ENCODE results near the gene HAAO. TPM values are rescaled to one million over a fixed set of nuclear protein-coding genes. Genes with fewer than 3 reads are reported as not detected.

The HAAO gene
- total and polyA plus RNA-seq, 7 donors: 0.78 to 4.9 (median 0.93) TPM

DNA sequence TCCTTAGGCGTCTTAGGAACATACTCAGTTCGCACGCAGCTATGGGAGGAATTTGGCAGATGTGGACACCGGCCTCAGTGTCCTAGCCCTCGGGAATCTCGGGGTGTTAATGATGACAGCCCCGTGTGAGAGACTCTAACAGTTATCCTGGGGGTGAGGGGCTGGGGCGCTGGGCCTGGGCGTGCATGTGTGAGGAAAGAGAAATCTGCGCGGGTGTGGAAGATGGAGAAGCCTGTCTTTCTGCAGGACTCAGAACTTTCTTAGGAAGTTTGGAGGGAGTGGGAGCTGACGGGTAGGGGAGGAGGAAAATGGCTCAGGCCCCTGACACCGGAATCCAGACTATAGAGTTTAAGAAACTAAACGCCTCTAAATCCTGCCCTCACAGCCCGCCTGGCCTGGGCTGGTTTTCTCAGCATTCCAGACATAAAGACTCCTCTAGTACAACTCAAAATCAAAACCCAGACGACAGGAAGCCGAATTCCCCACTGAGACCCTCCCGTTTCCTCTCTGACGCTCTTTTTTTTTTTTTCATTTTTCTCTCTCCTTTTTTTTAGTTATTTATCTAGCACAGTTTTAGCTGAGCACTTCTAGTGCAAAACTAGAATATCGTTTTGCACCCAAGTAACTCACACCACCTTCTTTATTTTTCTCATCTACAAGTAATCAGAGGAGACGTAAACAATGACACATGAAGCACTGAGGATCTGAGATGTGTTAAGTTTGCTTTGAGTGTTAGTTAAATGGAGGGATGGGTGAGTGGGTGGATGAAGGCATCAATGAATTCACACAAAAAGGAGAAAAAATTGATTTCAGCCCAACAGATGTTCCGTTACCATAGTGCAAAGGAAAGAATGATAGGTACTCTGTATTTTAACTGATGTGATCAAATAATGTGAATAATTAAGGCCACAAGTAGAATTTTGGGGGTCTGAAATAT is 1.2 kb upstream of the HAAO start:
- intact Hi-C loops (cut with DNase I): no loop called here
- peak overlapping the region; percentile 74 for H3K4me3 ChIP-seq
- H3K4me1 ChIP-seq: no peaks in the 10 kb centered on the region
- 40 to 45% (median 40%) methylated on average over 22 of the region's 22 CpGs for WGBS, 3 donors
- peaks cover 0 to 18% (median 0%) of the 10 kb centered on the region in 3 donors for H3K27me3 ChIP-seq (ENCODE audit: insufficient read depth in 3 of 3, low read length in 2 of 3)
- TF ChIP-seq, protein P1, sequence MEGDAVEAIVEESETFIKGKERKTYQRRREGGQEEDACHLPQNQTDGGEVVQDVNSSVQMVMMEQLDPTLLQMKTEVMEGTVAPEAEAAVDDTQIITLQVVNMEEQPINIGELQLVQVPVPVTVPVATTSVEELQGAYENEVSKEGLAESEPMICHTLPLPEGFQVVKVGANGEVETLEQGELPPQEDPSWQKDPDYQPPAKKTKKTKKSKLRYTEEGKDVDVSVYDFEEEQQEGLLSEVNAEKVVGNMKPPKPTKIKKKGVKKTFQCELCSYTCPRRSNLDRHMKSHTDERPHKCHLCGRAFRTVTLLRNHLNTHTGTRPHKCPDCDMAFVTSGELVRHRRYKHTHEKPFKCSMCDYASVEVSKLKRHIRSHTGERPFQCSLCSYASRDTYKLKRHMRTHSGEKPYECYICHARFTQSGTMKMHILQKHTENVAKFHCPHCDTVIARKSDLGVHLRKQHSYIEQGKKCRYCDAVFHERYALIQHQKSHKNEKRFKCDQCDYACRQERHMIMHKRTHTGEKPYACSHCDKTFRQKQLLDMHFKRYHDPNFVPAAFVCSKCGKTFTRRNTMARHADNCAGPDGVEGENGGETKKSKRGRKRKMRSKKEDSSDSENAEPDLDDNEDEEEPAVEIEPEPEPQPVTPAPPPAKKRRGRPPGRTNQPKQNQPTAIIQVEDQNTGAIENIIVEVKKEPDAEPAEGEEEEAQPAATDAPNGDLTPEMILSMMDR (IDR thresholded peaks at IDR 0.05): no peak
- no peak for ATAC-seq
- no peaks in the 10 kb centered on the region for H3K36me3 ChIP-seq (ENCODE audit: insufficient read depth in 1 of 2, low read depth in 1 of 2)
- DNase-seq: peak in 1 of 2 donors; percentile 57
- peak overlapping the region; percentile 76 for H3K27ac ChIP-seq
- no peaks in the 10 kb centered on the region for H3K9me3 ChIP-seq

DNA sequence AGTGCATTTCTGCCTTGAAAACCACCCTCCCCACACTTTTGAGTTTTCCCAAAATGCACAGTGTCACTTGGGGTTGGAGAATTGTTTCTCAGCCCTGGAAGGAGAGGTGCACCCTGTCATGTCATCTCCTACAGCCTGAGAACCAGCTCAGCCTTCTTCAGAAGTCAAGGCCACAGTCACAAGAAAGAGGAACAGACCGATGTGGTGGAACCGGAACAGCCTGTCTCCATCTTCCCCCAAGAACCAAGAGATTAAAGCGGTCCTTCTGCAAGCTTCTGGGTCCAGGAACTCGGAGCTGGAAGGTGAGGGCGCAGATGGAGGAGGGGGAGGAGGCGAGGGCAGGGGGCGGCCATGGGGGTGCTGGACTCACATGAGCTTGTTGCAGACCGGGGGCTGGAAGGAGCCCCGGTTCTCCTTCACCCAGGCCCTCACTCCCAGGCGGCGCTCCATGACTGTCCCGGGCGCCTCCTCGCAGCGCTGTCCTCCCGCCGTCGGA is 248 bp downstream of the HAAO start:
- Histone ChIP-seq H3K4me1 (no peaks in the 10 kb centered on the region), H3K36me3 (ENCODE audit: insufficient read depth in 1 of 2, low read depth in 1 of 2) (no peaks in the 10 kb centered on the region), H3K27ac (peak overlapping the region; percentile 76), H3K9me3 (no peaks in the 10 kb centered on the region), H3K4me3 (peak overlapping the region; percentile 74), H3K27me3 (ENCODE audit: insufficient read depth in 3 of 3, low read length in 2 of 3) (peaks cover 0 to 18% (median 2%) of the 10 kb centered on the region in 3 donors)
- ATAC-seq (peak; percentile 49 to 68 (median 53)), DNase-seq (no peak)
- WGBS, 3 donors: 21 to 48% (median 29%) methylated on average over 11 to 18 of the region's 18 CpGs
- intact Hi-C loops (cut with DNase I): no loop called here
- TF ChIP-seq, protein P1 (IDR thresholded peaks at IDR 0.05): no peak

DNA sequence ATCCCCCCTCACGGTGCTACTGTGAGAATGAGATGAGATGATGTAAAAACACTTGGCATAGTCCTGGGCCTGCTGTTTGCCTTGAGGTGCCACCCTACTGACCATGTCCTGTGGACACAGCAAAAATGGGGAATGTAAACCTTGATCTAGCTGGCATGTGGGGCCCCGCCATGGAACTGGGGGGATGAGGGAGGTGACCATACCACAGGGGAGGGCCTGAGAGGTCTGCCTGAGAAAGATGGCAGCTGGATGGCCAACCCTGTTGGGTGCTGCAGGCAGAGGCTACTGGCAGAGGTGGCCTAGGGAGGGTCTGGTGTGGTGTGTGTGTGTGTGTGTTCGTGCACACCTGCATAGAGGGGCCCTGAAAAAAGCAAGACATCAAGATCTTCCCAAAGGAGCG is 777 bp downstream of the HAAO start:
- TF ChIP-seq, protein P1 (IDR thresholded peaks at IDR 0.05): no peak
- H3K36me3 ChIP-seq (ENCODE audit: insufficient read depth in 1 of 2, low read depth in 1 of 2): no peaks in the 10 kb centered on the region
- DNase-seq: no peak
- H3K9me3 ChIP-seq: no peaks in the 10 kb centered on the region
- peaks cover 0 to 18% (median 2%) of the 10 kb centered on the region in 3 donors for H3K27me3 ChIP-seq (ENCODE audit: insufficient read depth in 3 of 3, low read length in 2 of 3)
- intact Hi-C loops (cut with DNase I): no loop called here
- WGBS, 3 donors: 57 to 75% (median 65%) methylated on average over 4 of the region's 4 CpGs
- H3K4me3 ChIP-seq: peak overlapping the region; percentile 74
- no peaks in the 10 kb centered on the region for H3K4me1 ChIP-seq
- H3K27ac ChIP-seq: peak overlapping the region; percentile 76
- no peak for ATAC-seq

DNA sequence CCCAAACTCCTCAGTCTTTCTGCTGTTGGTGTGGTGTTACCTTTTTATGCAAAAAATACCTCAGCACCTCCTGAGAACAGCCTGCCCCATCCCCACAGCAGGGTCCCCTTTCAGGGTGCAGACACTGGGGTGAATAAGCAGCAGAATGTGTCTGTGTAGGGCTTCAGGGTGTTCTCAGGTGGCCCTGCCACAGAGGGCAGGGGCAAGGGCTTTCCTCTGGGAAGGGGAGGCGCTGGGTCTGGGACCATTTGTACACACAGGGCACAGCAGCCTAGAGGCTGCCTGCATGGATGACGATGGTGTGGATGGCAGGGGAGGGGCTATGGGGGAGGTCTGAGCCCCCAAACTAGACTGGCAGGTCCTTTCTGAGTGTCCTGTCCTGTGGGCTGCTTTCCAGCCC is 2.6 kb downstream of the HAAO start:
- peaks cover 0 to 18% (median 2%) of the 10 kb centered on the region in 3 donors for H3K27me3 ChIP-seq (ENCODE audit: insufficient read depth in 3 of 3, low read length in 2 of 3)
- DNase-seq (no peak), ATAC-seq (no peak)
- no peaks in the 10 kb centered on the region for H3K36me3 ChIP-seq (ENCODE audit: insufficient read depth in 1 of 2, low read depth in 1 of 2)
- no peak overlapping the region for H3K27ac ChIP-seq
- TF ChIP-seq, protein P1 (IDR thresholded peaks at IDR 0.05): no peak
- H3K4me3 ChIP-seq: no peak overlapping the region
- 66 to 80% (median 68%) methylated on average over 2 of the region's 2 CpGs for WGBS, 3 donors
- intact Hi-C loops (cut with DNase I): no loop called here
- no peaks in the 10 kb centered on the region for H3K9me3 ChIP-seq
- no peaks in the 10 kb centered on the region for H3K4me1 ChIP-seq
